Measurements from ENCODE around the gene NELFB.

NELFB gene

GRCh38 chr9:137223078-137223970 is 31.8 kb upstream of the NELFB start:
- peak; percentile 96 for DNase-seq (ENCODE audit: low spot score)

GRCh38 chr9:137224830-137225694 is 30.1 kb upstream of the NELFB start, which contains the start of gene CYSRT1:
Gene CYSRT1, plus strand, starts transcription at chr9:137225174. Its CDS starts 448 bp downstream, at chr9:137225622.
- DNase-seq (ENCODE audit: low spot score): no peak

- no peak for DNase-seq (ENCODE audit: low spot score)
These were observed 29.3 kb upstream of the NELFB start for GRCh38 chr9:137225699-137226331.

GRCh38 chr9:137226338-137227053 is 28.6 kb upstream of the NELFB start:
- DNase-seq (ENCODE audit: low spot score): no peak

GRCh38 chr9:137227054-137227852 is 27.9 kb upstream of the NELFB start, which contains the start of gene RNF224:
Gene RNF224, plus strand, starts transcription at chr9:137227502. Its CDS starts 834 bp downstream, at chr9:137228336.
- DNase-seq (ENCODE audit: low spot score): peak; percentile 87

GRCh38 chr9:137227853-137228505 is 27.1 kb upstream of the NELFB start:
- no peak for DNase-seq (ENCODE audit: low spot score)

- no peak for DNase-seq (ENCODE audit: low spot score)
These were observed 26.6 kb upstream of the NELFB start for GRCh38 chr9:137228506-137228967.

GRCh38 chr9:137228968-137229896 is 25.9 kb upstream of the NELFB start:
- no peak for DNase-seq (ENCODE audit: low spot score)

- DNase-seq (ENCODE audit: low spot score): no peak
These were observed 25.0 kb upstream of the NELFB start for GRCh38 chr9:137229903-137230704.

- no peak for DNase-seq (ENCODE audit: low spot score)
These were observed 24.3 kb upstream of the NELFB start, which contains the start of gene SLC34A3 for GRCh38 chr9:137230705-137231371. Gene SLC34A3, plus strand, starts transcription at chr9:137230901. Its CDS starts 802 bp downstream, at chr9:137231703.

- DNase-seq (ENCODE audit: low spot score): no peak
These were observed 23.6 kb upstream of the NELFB start for GRCh38 chr9:137231372-137232039.

- DNase-seq (ENCODE audit: low spot score): no peak
These were observed 23.0 kb upstream of the NELFB start for GRCh38 chr9:137232101-137232500.

- DNase-seq (ENCODE audit: low spot score): no peak
These were observed 22.6 kb upstream of the NELFB start for GRCh38 chr9:137232510-137232909.

GRCh38 chr9:137233143-137233980 is 21.8 kb upstream of the NELFB start:
- no peak for DNase-seq (ENCODE audit: low spot score)

- DNase-seq (ENCODE audit: low spot score): no peak
These were observed 21.0 kb upstream of the NELFB start for GRCh38 chr9:137234055-137234697.

Measured in D341Med (cell line).